Right lobe of liver (tissue), 6 donors: ENCODE measurements around the gene NEMP2. TPM values are rescaled to one million over a fixed set of nuclear protein-coding genes. Genes with fewer than 3 reads are reported as not detected.

Experiments
- ATAC-seq, 4 donors: fragments of 200-7000 bp; cut with Tn5 transposase; one replicate each; pipeline ENCODE4 v1.9.1; 2020; ENCODE audit warnings: mild to moderate bottlenecking in 4 of 4, moderate library complexity in 4 of 4
- DNase-seq, 3 donors: peaks; one replicate each; pipeline ENCODE4 v3.0.0-alpha.2; 2020
- H3K27ac ChIP-seq, 3 donors: fragments of 200-600 bp; one replicate each; pipeline ENCODE4 v1.8.0; 2022
- H3K27me3 ChIP-seq, 2 donors: fragments of 200-600 bp; one replicate each; pipeline ENCODE4 v1.8.0; 2022
- H3K36me3 ChIP-seq, 4 donors: fragments of 200-600 bp; sonication (generic) in 1 of 4; one replicate each; pipeline versions ENCODE4 v1.5.1 to v1.8.0; 2017 to 2022; ENCODE audit warnings: control low read depth in 1 of 4
- H3K4me1 ChIP-seq, 4 donors: fragments of 200-600 bp; sonication (generic) in 1 of 4; one replicate each; pipeline versions ENCODE4 v1.5.1 to v1.8.0; 2017 to 2022; ENCODE audit warnings: control low read depth in 1 of 4
- H3K4me3 ChIP-seq, 3 donors: fragments of 200-600 bp; one replicate each; pipeline ENCODE4 v1.8.0; 2022
- H3K9me3 ChIP-seq, 4 donors: fragments of 200-600 bp; sonication (generic) in 1 of 4; one replicate each; pipeline versions ENCODE4 v1.5.1 to v1.8.0; 2017 to 2022; ENCODE audit warnings: control low read depth in 1 of 4
- POLR2A ChIP-seq: fragments of 450-650 bp; IDR thresholded peaks from one replicate; pipeline ENCODE4 v1.6.1; 2017; ENCODE audit warnings: antibody characterized with exemption, mild to moderate bottlenecking
- WGBS: methylation state at CpG from one replicate; pipeline ENCODE4 v1.1.6; 2018; ENCODE audit warnings: low coverage, low lambda C conversion rate; ENCODE audit not compliant: insufficient coverage; ENCODE audit errors: missing lambda C conversion rate; 5-methylcytosine and 5-hydroxymethylcytosine counted together
- intact Hi-C, 2 donors: fragments of 100-400 bp; cut with DNase I; formaldehyde crosslinking; loops; one replicate each; pipeline versions ENCODE4 v1.11.2 to v1.14.1; 2022
- total RNA-seq, 6 experiments: library from RNA; depleted of rRNA in 2 of 6; stranded (reverse); fragments of >200 nt in 2 of 6; fragmentation: NEBNext Ultra II Directional in 3 of 6; extraction: Animal tissue kit (Norgen Biotek cat#: 25700) in 3 of 6; gene quantifications; one replicate each; pipeline versions ENCODE4 v1.1.0 to v1.2.4, GENCODE V29; 2016 to 2023
- TF ChIP-seq, protein P1 (sequence below), 4 donors: fragments of 200-600 bp in 3 of 4; fragments of 450-650 bp in 1 of 4; IDR thresholded peaks; one replicate each; pipeline versions ENCODE4 v1.5.1 to v1.8.0; 2016 to 2022; ENCODE audit warnings: antibody characterized with exemption in 4 of 4, mild to moderate bottlenecking in 2 of 4
- donor health status: DM: no; HTN: yes; CAD: no.
- donor health status: DM: no; HTN: no; CAD: no.
- donor health status: DM: no; HTN: no; CAD: no.
- donor health status: DM: no; HTN: yes; CAD: no.
- donor health status: DM: no; HTN: yes; CAD: no.

Gene NEMP2
- total RNA-seq, 6 experiments from 2014 or later, result 2.0 to 4.1 (median 2.7) TPM

DNA sequence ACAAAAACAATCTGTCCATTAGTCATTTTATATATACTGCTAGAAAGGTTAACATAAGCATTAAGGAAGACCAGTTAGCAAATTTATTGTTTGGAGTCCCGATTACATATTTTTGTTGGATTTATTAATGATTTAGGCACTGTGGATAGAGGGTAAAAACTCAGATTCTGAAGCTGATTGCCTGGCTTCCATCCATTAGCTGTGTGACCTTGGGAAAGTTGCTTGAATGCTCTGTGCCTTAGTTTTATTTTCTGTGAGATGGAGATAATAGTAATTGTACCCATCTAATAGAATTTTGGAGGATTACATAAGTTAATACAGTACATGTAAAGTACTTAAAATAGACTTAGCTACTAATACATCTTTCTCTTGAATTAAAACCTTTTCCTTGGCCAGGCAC, 36.3 kb upstream of the NEMP2 start:
- ATAC-seq (no peak), DNase-seq (no peak)
- peaks cover 0 to 5% (median 0%) of the 10 kb centered on the region in 4 donors for H3K9me3 ChIP-seq
- no peak overlapping the region for H3K27ac ChIP-seq
- intact Hi-C loops, result no loop called here
- TF ChIP-seq POLR2A, result no peak
- TF ChIP-seq, protein P1, sequence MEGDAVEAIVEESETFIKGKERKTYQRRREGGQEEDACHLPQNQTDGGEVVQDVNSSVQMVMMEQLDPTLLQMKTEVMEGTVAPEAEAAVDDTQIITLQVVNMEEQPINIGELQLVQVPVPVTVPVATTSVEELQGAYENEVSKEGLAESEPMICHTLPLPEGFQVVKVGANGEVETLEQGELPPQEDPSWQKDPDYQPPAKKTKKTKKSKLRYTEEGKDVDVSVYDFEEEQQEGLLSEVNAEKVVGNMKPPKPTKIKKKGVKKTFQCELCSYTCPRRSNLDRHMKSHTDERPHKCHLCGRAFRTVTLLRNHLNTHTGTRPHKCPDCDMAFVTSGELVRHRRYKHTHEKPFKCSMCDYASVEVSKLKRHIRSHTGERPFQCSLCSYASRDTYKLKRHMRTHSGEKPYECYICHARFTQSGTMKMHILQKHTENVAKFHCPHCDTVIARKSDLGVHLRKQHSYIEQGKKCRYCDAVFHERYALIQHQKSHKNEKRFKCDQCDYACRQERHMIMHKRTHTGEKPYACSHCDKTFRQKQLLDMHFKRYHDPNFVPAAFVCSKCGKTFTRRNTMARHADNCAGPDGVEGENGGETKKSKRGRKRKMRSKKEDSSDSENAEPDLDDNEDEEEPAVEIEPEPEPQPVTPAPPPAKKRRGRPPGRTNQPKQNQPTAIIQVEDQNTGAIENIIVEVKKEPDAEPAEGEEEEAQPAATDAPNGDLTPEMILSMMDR (IDR thresholded peaks at IDR 0.05), result no peak
- H3K4me1 ChIP-seq, result no peaks in the 10 kb centered on the region
- no peak overlapping the region for H3K4me3 ChIP-seq
- 72% methylated on average over 1 of the region's 1 CpG for WGBS
- H3K27me3 ChIP-seq, result no peaks in the 10 kb centered on the region
- no peaks in the 10 kb centered on the region for H3K36me3 ChIP-seq

GRCh38 chr2:190569994-190570755, 35.7 kb upstream of the NEMP2 start:
- DNase-seq (no peak), ATAC-seq (no peak)
- Histone ChIP-seq H3K4me3 (no peak overlapping the region), H3K27ac (no peak overlapping the region), H3K9me3 (peaks cover 0 to 5% (median 0%) of the 10 kb centered on the region in 4 donors), H3K4me1 (no peaks in the 10 kb centered on the region), H3K27me3 (no peaks in the 10 kb centered on the region), H3K36me3 (no peaks in the 10 kb centered on the region)
- WGBS, result 73% methylated on average over 2 of the region's 2 CpGs
- TF ChIP-seq, protein P1 (IDR thresholded peaks at IDR 0.05), result no peak
- no peak for TF ChIP-seq POLR2A
- intact Hi-C loops, result no loop called here

GRCh38 chr2:190564838-190565237, 30.3 kb upstream of the NEMP2 start:
- no peaks in the 10 kb centered on the region for H3K4me1 ChIP-seq

DNA sequence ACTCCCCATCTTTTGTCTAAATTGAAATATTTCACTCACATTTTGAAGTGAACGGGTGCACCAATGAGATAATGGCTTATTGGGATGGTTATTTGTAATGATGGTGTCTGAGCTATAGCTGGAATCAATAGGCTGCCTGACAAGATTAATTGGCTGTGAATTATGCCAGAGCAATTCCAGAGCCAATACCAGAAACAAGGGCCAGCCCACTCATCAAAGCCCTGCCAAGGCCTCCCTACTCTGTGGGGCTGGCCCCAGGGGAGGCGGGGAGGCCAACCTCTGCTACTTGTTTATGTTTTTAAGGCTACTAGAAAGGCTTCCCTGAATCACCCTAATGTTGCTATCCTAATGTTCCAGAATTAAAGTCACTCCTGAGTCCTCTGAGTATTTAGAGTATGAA, 29.1 kb upstream of the NEMP2 start:
- H3K4me1 ChIP-seq, result no peaks in the 10 kb centered on the region
- 97% methylated on average over 2 of the region's 2 CpGs for WGBS
- intact Hi-C loops, result no loop called here
- H3K36me3 ChIP-seq, result no peaks in the 10 kb centered on the region
- H3K4me3 ChIP-seq, result no peak overlapping the region
- TF ChIP-seq, protein P1 (IDR thresholded peaks at IDR 0.05), result no peak
- no peak for TF ChIP-seq POLR2A
- no peak overlapping the region for H3K27ac ChIP-seq
- no peaks in the 10 kb centered on the region for H3K27me3 ChIP-seq
- peaks cover 0 to 5% (median 0%) of the 10 kb centered on the region in 4 donors for H3K9me3 ChIP-seq
- ATAC-seq (no peak), DNase-seq (no peak)

More at GRCh38 chr2:190564838-190565237, 30.3 kb upstream of the NEMP2 start:
- Histone ChIP-seq H3K9me3 (peaks cover 0 to 5% (median 0%) of the 10 kb centered on the region in 4 donors), H3K36me3 (no peaks in the 10 kb centered on the region), H3K4me3 (no peak overlapping the region), H3K27ac (no peak overlapping the region), H3K27me3 (no peaks in the 10 kb centered on the region)
- DNase-seq, result no peak
- 88% methylated on average over 2 of the region's 2 CpGs for WGBS
- intact Hi-C loops, result no loop called here
- ATAC-seq, result no peak
- TF ChIP-seq POLR2A, result no peak
- TF ChIP-seq, protein P1 (IDR thresholded peaks at IDR 0.05), result no peak
